Loucy (cell line): Measurements from ENCODE around the gene IGSF6.

Source experiments
- H2AFZ ChIP-seq: fragments of 200-600 bp; sonication (generic); 2 replicates; pipeline ENCODE4 v1.6.0; 2016; ENCODE audit warnings: antibody characterized with exemption, mild to moderate bottlenecking, low read length, moderate library complexity
- H3F3A ChIP-seq: fragments of 200-600 bp; 2 replicates; pipeline ENCODE4 v1.6.0; 2016; ENCODE audit warnings: antibody characterized with exemption, low read depth, mild to moderate bottlenecking
- H3K27me3 ChIP-seq: fragments of 200-600 bp; sonication (generic); 2 replicates; pipeline ENCODE4 v1.6.1; 2014; ENCODE audit warnings: low read length, mild to moderate bottlenecking; ENCODE audit not compliant: insufficient read depth, poor library complexity, severe bottlenecking
- H3K36me3 ChIP-seq: fragments of 200-600 bp; sonication (generic); 2 replicates; pipeline ENCODE4 v1.6.1; 2016; ENCODE audit warnings: low read length; ENCODE audit not compliant: insufficient read depth
- H3K4me1 ChIP-seq: fragments of 200-600 bp; sonication (generic); 2 replicates; pipeline ENCODE4 v1.5.1; 2014; ENCODE audit warnings: low read length, mild to moderate bottlenecking; ENCODE audit not compliant: insufficient read depth, poor library complexity, severe bottlenecking
- H3K4me2 ChIP-seq: fragments of 200-600 bp; sonication (generic); 2 replicates; pipeline ENCODE4 v1.6.0; 2014; ENCODE audit warnings: antibody characterized with exemption, low read length, low read depth, mild to moderate bottlenecking; ENCODE audit not compliant: poor library complexity, severe bottlenecking
- H3K4me3 ChIP-seq: fragments of 200-600 bp; sonication (generic); 2 replicates; pipeline ENCODE4 v1.5.1; 2014; ENCODE audit warnings: low read length, mild to moderate bottlenecking, mixed read lengths; ENCODE audit not compliant: poor library complexity, severe bottlenecking
- H3K79me2 ChIP-seq: fragments of 200-600 bp; sonication (generic); 2 replicates; pipeline ENCODE4 v1.6.1; 2014; ENCODE audit warnings: low read length; ENCODE audit not compliant: insufficient read depth
- H3K9ac ChIP-seq: fragments of 200-600 bp; sonication (generic); 2 replicates; pipeline ENCODE4 v1.6.0; 2014; ENCODE audit warnings: mild to moderate bottlenecking, low read depth, low read length, moderate library complexity; ENCODE audit not compliant: poor library complexity, severe bottlenecking
- H3K9me2 ChIP-seq: fragments of 200-600 bp; sonication (generic); replicated peaks from 2 replicates; pipeline ENCODE4 v1.6.1; 2016; ENCODE audit warnings: low read depth, low read length, mixed read lengths
- H3K9me3 ChIP-seq: fragments of 200-600 bp; sonication (generic); 2 replicates; pipeline ENCODE4 v1.6.1; 2014; ENCODE audit warnings: mild to moderate bottlenecking, antibody characterized with exemption, low read length, low read depth; ENCODE audit not compliant: insufficient read depth
- H4K20me1 ChIP-seq: fragments of 200-600 bp; sonication (generic); 2 replicates; pipeline ENCODE4 v1.6.0; 2014; ENCODE audit warnings: antibody characterized with exemption, low read length, mild to moderate bottlenecking; ENCODE audit not compliant: insufficient read depth, poor library complexity, severe bottlenecking
- CTCF ChIP-seq: fragments of 200-600 bp; sonication (generic); conservative IDR thresholded peaks from 2 replicates; pipeline ENCODE4 v1.5.1; 2014; ENCODE audit warnings: mild to moderate bottlenecking, antibody characterized with exemption, low read length
- EZH2phosphoT487 ChIP-seq: fragments of 200-600 bp; IDR thresholded peaks from 2 replicates; pipeline ENCODE4 v1.6.1; 2018; ENCODE audit warnings: antibody characterized with exemption, mild to moderate bottlenecking, moderate library complexity, borderline replicate concordance

Gene IGSF6

GRCh38 chr16:21664801-21665492, 12.5 kb upstream of the IGSF6 start:
- no peak overlapping the region for H2AFZ ChIP-seq
- H4K20me1 ChIP-seq, result no peaks in the 10 kb centered on the region
- H3K9me2 ChIP-seq, result no peaks in the 10 kb centered on the region
- TF ChIP-seq EZH2phosphoT487 (no peak), CTCF (no peak)
- no peaks in the 10 kb centered on the region for H3K27me3 ChIP-seq
- no peaks in the 10 kb centered on the region for H3K79me2 ChIP-seq
- no peak overlapping the region for H3K4me3 ChIP-seq
- H3K4me2 ChIP-seq, result no peak overlapping the region
- no peaks in the 10 kb centered on the region for H3F3A ChIP-seq
- no peaks in the 10 kb centered on the region for H3K36me3 ChIP-seq
- H3K4me1 ChIP-seq, result peaks cover 5% of the 10 kb centered on the region
- no peaks in the 10 kb centered on the region for H3K9me3 ChIP-seq
- H3K9ac ChIP-seq, result no peak overlapping the region

DNA sequence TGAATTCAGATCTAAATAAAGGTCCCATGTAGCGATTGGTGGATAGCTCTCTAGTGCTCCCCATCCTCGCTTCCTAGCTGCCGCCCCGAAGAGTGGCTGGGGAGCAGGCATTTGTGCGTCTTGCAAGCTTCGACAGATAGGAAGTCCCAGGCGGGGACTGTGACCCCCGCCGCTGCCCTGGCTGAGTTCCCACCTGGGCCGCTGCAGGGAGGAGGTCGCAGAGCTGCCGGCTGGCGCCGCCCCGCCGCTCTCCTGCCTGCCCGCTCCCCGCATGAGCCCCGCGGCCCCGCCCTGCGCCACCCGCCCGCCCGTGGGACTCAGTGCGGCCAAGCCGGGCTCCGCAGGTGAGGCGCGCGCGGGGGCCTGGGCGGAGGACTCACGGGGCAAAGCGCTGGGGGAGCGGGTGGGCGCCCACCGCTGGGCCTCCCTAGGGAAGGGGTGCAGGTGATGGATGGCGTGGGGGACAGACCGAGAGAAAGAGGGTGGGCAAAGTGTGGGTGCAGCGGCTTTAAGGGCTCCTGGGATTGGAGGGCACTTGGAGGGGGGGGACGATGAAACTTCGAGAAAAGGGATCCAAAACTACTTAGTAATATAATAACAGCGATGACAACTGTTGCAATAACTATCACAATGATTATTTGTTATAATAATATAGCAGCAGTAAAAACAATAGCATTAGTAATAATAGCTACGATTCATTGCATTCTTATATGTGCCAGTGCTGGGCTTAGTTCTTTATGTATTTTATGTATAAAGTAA, 11.7 kb upstream of the IGSF6 start, which contains the start of gene OTOA:
TSS of gene OTOA (plus strand) at position 80 of the 759 bp plus-strand sequence. CDS start 14,547 bp downstream, outside the sequence.
- no peak within 1 kb of the TSS for H3K4me2 ChIP-seq
- H3K36me3 ChIP-seq, result no peaks in the 10 kb centered on the region
- H2AFZ ChIP-seq, result no peak within 1 kb of the TSS
- no peak within 1 kb of the TSS for H3K4me3 ChIP-seq
- no peaks in the 10 kb centered on the region for H4K20me1 ChIP-seq
- H3K79me2 ChIP-seq, result no peaks in the 10 kb centered on the region
- no peaks in the 10 kb centered on the region for H3F3A ChIP-seq
- H3K9ac ChIP-seq, result no peak within 1 kb of the TSS
- H3K27me3 ChIP-seq, result no peaks in the 10 kb centered on the region
- no peaks in the 10 kb centered on the region for H3K9me3 ChIP-seq
- no peak for TF ChIP-seq EZH2phosphoT487
- TF ChIP-seq CTCF, result no peak
- H3K4me1 ChIP-seq, result peaks cover 5% of the 10 kb centered on the region
- no peaks in the 10 kb centered on the region for H3K9me2 ChIP-seq

GRCh38 chr16:21659124-21659523, 6.7 kb upstream of the IGSF6 start:
- Histone ChIP-seq H3K4me2 (no peak overlapping the region), H3F3A (no peaks in the 10 kb centered on the region), H4K20me1 (no peaks in the 10 kb centered on the region), H2AFZ (no peak overlapping the region), H3K9ac (no peak overlapping the region), H3K79me2 (no peaks in the 10 kb centered on the region), H3K9me3 (no peaks in the 10 kb centered on the region), H3K27me3 (no peaks in the 10 kb centered on the region), H3K4me1 (peaks cover 5% of the 10 kb centered on the region), H3K36me3 (peaks cover 27% of the 10 kb centered on the region), H3K4me3 (no peak overlapping the region), H3K9me2 (no peaks in the 10 kb centered on the region)
- TF ChIP-seq EZH2phosphoT487 (no peak), CTCF (no peak)
